H9 (cell line): ENCODE data around the gene ANK3. TPM values are rescaled to one million over a fixed set of nuclear protein-coding genes. Genes with fewer than 3 reads are reported as not detected.

Source experiments
- DNase-seq: peaks from one replicate; pipeline ENCODE4 v3.0.0-alpha.2; 2017
- H2AFZ ChIP-seq: one replicate; pipeline ENCODE4 v1.6.1; 2013; ENCODE audit warnings: mild to moderate bottlenecking, low read length, control low read depth, moderate library complexity
- H2AK5ac ChIP-seq: 2 replicates; pipeline ENCODE4 v1.6.1; 2013; ENCODE audit warnings: low read length, control low read depth, mixed read lengths; ENCODE audit not compliant: insufficient read length
- H2BK120ac ChIP-seq: one replicate; pipeline ENCODE4 v1.6.1; 2013; ENCODE audit warnings: low read depth, mild to moderate bottlenecking, low read length, control low read depth, inconsistent platforms; ENCODE audit not compliant: poor library complexity, severe bottlenecking
- H2BK12ac ChIP-seq: 2 replicates; pipeline ENCODE4 v1.6.1; 2013; ENCODE audit warnings: low read length, control low read depth, mixed read lengths, low read depth; ENCODE audit not compliant: insufficient read length
- H2BK15ac ChIP-seq: 2 replicates; pipeline ENCODE4 v1.6.1; 2013; ENCODE audit warnings: low read depth, low read length, control low read depth
- H2BK20ac ChIP-seq: one replicate; pipeline ENCODE4 v1.6.1; 2013; ENCODE audit warnings: low read depth, mild to moderate bottlenecking, low read length, control low read depth, inconsistent platforms; ENCODE audit not compliant: poor library complexity, severe bottlenecking
- H2BK5ac ChIP-seq: 2 replicates; pipeline ENCODE4 v1.6.1; 2013; ENCODE audit warnings: low read length, control low read depth, mixed read lengths; ENCODE audit not compliant: insufficient read length
- H3K14ac ChIP-seq: 2 replicates; pipeline ENCODE4 v1.6.1; 2013; ENCODE audit warnings: low read length, control low read depth; ENCODE audit not compliant: insufficient read depth
- H3K18ac ChIP-seq: 2 replicates; pipeline ENCODE4 v1.6.1; 2013; ENCODE audit warnings: low read depth, mild to moderate bottlenecking, mixed read lengths, low read length, control low read depth; ENCODE audit not compliant: insufficient read length
- H3K23ac ChIP-seq: 2 replicates; pipeline ENCODE4 v1.6.1; 2013; ENCODE audit warnings: low read length, control low read depth, mixed read lengths, low read depth; ENCODE audit not compliant: insufficient read length
- H3K23me2 ChIP-seq: 2 replicates; pipeline ENCODE4 v1.6.1; 2013; ENCODE audit warnings: low read depth, mild to moderate bottlenecking, mixed read lengths, low read length, control low read depth; ENCODE audit not compliant: insufficient read length, poor library complexity, severe bottlenecking
- H3K27ac ChIP-seq: 2 replicates; pipeline ENCODE4 v1.5.1; 2013; ENCODE audit warnings: low read length, control low read depth, mixed read lengths, low read depth; ENCODE audit not compliant: insufficient read length
- H3K27me3 ChIP-seq: 2 replicates; pipeline ENCODE4 v1.6.1; 2013; ENCODE audit warnings: low read length, control low read depth, inconsistent platforms; ENCODE audit not compliant: insufficient read depth
- H3K4ac ChIP-seq: 2 replicates; pipeline ENCODE4 v1.6.1; 2013; ENCODE audit warnings: low read depth, mild to moderate bottlenecking, control low read depth, inconsistent platforms, low read length, moderate library complexity
- H3K4me1 ChIP-seq: 2 replicates; pipeline ENCODE4 v1.6.1; 2013; ENCODE audit warnings: low read length, control low read depth, inconsistent platforms; ENCODE audit not compliant: insufficient read depth
- H3K4me2 ChIP-seq: 2 replicates; pipeline ENCODE4 v1.6.1; 2013; ENCODE audit warnings: low read length, control low read depth, mixed read lengths; ENCODE audit not compliant: insufficient read length, insufficient read depth
- H3K56ac ChIP-seq: 2 replicates; pipeline ENCODE4 v1.6.1; 2013; ENCODE audit warnings: low read depth, mild to moderate bottlenecking, mixed read lengths, low read length, control low read depth; ENCODE audit not compliant: insufficient read length
- H3K79me1 ChIP-seq: 2 replicates; pipeline ENCODE4 v1.6.1; 2013; ENCODE audit warnings: low read depth, mild to moderate bottlenecking, moderate library complexity, low read length, control low read depth, inconsistent platforms; ENCODE audit not compliant: insufficient read depth, poor library complexity, severe bottlenecking
- H3K79me2 ChIP-seq: 2 replicates; pipeline ENCODE4 v1.6.1; 2013; ENCODE audit warnings: low read length, control low read depth, inconsistent platforms; ENCODE audit not compliant: insufficient read depth
- H3K9ac ChIP-seq: 2 replicates; pipeline ENCODE4 v1.6.1; 2013; ENCODE audit warnings: low read length, control low read depth, mixed read lengths; ENCODE audit not compliant: insufficient read length; ENCODE audit errors: extremely low read depth
- H3K9me3 ChIP-seq: one replicate; pipeline ENCODE4 v1.6.1; 2013; ENCODE audit warnings: low read depth, low read length, inconsistent platforms; ENCODE audit not compliant: control insufficient read depth
- H3T11ph ChIP-seq: one replicate; pipeline ENCODE4 v1.6.1; 2013; ENCODE audit warnings: mild to moderate bottlenecking, low read length, control low read depth, inconsistent platforms
- H4K20me1 ChIP-seq: one replicate; pipeline ENCODE4 v1.6.1; 2013; ENCODE audit not compliant: control insufficient read depth, insufficient read length, insufficient read depth
- H4K5ac ChIP-seq: 2 replicates; pipeline ENCODE4 v1.6.1; 2013; ENCODE audit warnings: low read depth, mild to moderate bottlenecking, mixed read lengths, low read length, control low read depth; ENCODE audit not compliant: insufficient read length
- H4K8ac ChIP-seq: replicated peaks from 2 replicates; pipeline ENCODE4 v1.6.1; 2013; ENCODE audit warnings: low read length, control low read depth, mixed read lengths, low read depth; ENCODE audit not compliant: insufficient read length
- H4K91ac ChIP-seq: 2 replicates; pipeline ENCODE4 v1.6.1; 2013; ENCODE audit warnings: low read depth, mild to moderate bottlenecking, moderate library complexity, mixed read lengths, low read length, control low read depth; ENCODE audit not compliant: insufficient read length
- H3K27ac Mint-ChIP-seq, 3 experiments: 2 replicates in 2 of 3; 3 replicates in 1 of 3; pipeline ENCODE4 v1.8.0; 2020 to 2021; ENCODE audit warnings: mixed read lengths in 3 of 3, mild to moderate bottlenecking in 1 of 3, moderate library complexity in 1 of 3
- H3K27me3 Mint-ChIP-seq: 2 replicates; pipeline ENCODE4 v1.8.0; 2021; ENCODE audit warnings: low read depth, mild to moderate bottlenecking, moderate library complexity, mixed read lengths
- H3K36me3 Mint-ChIP-seq, 3 experiments: 2 replicates in 2 of 3; 3 replicates in 1 of 3; pipeline ENCODE4 v1.8.0; 2020 to 2021; ENCODE audit warnings: low read depth in 3 of 3, mixed read lengths in 3 of 3; ENCODE audit not compliant: insufficient read depth in 1 of 3
- H3K4me1 Mint-ChIP-seq, 2 experiments: 2 replicates each; pipeline ENCODE4 v1.8.0; 2020; ENCODE audit warnings: mixed read lengths in 2 of 2
- H3K4me3 Mint-ChIP-seq, 2 experiments: 2 replicates in 1 of 2; 3 replicates in 1 of 2; pipeline ENCODE4 v1.8.0; 2020 to 2021; ENCODE audit warnings: mild to moderate bottlenecking in 2 of 2, mixed read lengths in 2 of 2, moderate library complexity in 1 of 2
- H3K9me3 Mint-ChIP-seq, 2 experiments: 2 replicates in 1 of 2; 3 replicates in 1 of 2; pipeline ENCODE4 v1.8.0; 2020; ENCODE audit warnings: mild to moderate bottlenecking in 2 of 2, mixed read lengths in 2 of 2, moderate library complexity in 1 of 2
- total RNA-seq: library from RNA; stranded (reverse); gene quantifications from 2 replicates; pipeline ENCODE4 v1.2.1, GENCODE V29; 2021
- TF ChIP-seq, protein P1 (sequence below): fragments of 200-600 bp; sonication (generic); conservative IDR thresholded peaks from 3 replicates; pipeline ENCODE4 v1.8.0; 2021; ENCODE audit warnings: antibody characterized with exemption, mild to moderate bottlenecking

Gene ANK3
- total RNA-seq, 1 experiment from 2014 or later = 59.6 TPM

GRCh38 chr10:60359066-60359465 lies 30.6 kb downstream of the ANK3 start:
- no peaks in the 10 kb centered on the region for H3K9me3 ChIP-seq
- no peaks in the 10 kb centered on the region for H3K9me3 Mint-ChIP-seq
- H2AFZ ChIP-seq = no peak overlapping the region
- H3T11ph ChIP-seq = no peak overlapping the region
- H4K20me1 ChIP-seq = no peaks in the 10 kb centered on the region
- H3K27ac ChIP-seq = no peak overlapping the region
- no peak overlapping the region for H2BK12ac ChIP-seq
- H3K27me3 Mint-ChIP-seq = no peaks in the 10 kb centered on the region
- H3K4me3 Mint-ChIP-seq = no peak overlapping the region
- no peak overlapping the region for H4K91ac ChIP-seq
- no peaks in the 10 kb centered on the region for H3K79me1 ChIP-seq
- no peak overlapping the region for H2BK5ac ChIP-seq
- no peak overlapping the region for H2AK5ac ChIP-seq
- H4K5ac ChIP-seq = no peak overlapping the region
- H4K8ac ChIP-seq = no peak overlapping the region
- H3K18ac ChIP-seq = no peak overlapping the region
- TF ChIP-seq, protein P1, sequence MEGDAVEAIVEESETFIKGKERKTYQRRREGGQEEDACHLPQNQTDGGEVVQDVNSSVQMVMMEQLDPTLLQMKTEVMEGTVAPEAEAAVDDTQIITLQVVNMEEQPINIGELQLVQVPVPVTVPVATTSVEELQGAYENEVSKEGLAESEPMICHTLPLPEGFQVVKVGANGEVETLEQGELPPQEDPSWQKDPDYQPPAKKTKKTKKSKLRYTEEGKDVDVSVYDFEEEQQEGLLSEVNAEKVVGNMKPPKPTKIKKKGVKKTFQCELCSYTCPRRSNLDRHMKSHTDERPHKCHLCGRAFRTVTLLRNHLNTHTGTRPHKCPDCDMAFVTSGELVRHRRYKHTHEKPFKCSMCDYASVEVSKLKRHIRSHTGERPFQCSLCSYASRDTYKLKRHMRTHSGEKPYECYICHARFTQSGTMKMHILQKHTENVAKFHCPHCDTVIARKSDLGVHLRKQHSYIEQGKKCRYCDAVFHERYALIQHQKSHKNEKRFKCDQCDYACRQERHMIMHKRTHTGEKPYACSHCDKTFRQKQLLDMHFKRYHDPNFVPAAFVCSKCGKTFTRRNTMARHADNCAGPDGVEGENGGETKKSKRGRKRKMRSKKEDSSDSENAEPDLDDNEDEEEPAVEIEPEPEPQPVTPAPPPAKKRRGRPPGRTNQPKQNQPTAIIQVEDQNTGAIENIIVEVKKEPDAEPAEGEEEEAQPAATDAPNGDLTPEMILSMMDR = no peak
- no peak for DNase-seq
- H3K36me3 Mint-ChIP-seq = no peaks in the 10 kb centered on the region
- no peak overlapping the region for H3K4me2 ChIP-seq
- H3K27me3 ChIP-seq = no peaks in the 10 kb centered on the region
- no peak overlapping the region for H3K27ac Mint-ChIP-seq
- no peaks in the 10 kb centered on the region; the same call in 1 of the 2 replicates for H3K4me1 ChIP-seq
- H3K56ac ChIP-seq = no peak overlapping the region
- no peak overlapping the region for H3K9ac ChIP-seq
- H3K14ac ChIP-seq = no peak overlapping the region
- H3K79me2 ChIP-seq = no peaks in the 10 kb centered on the region
- H3K23me2 ChIP-seq = no peaks in the 10 kb centered on the region
- H3K23ac ChIP-seq = no peak overlapping the region
- H2BK15ac ChIP-seq = no peak overlapping the region
- peaks cover 7 to 9% of the 10 kb centered on the region in 2 experiments for H3K4me1 Mint-ChIP-seq
- no peak overlapping the region for H2BK20ac ChIP-seq
- no peak overlapping the region for H3K4ac ChIP-seq
- H2BK120ac ChIP-seq = no peak overlapping the region
